Mucosa of gallbladder (tissue), 1 donor: ENCODE results near the gene PCDH9. TPM values are rescaled to one million over a fixed set of nuclear protein-coding genes. Genes with fewer than 3 reads are reported as not detected.

Experiments
- DNase-seq: peaks from one replicate; pipeline ENCODE4 v3.0.0-alpha.2; 2020; ENCODE audit warnings: low spot score
- total RNA-seq: library from RNA; stranded (reverse); gene quantifications from one replicate; pipeline ENCODE4 v1.2.1, GENCODE V29; 2021
- donor health status: DM: no; HTN: no; CAD: no.

PCDH9 gene
- total RNA-seq, 1 donor from 2014 or later, result 9.0 TPM

DNA sequence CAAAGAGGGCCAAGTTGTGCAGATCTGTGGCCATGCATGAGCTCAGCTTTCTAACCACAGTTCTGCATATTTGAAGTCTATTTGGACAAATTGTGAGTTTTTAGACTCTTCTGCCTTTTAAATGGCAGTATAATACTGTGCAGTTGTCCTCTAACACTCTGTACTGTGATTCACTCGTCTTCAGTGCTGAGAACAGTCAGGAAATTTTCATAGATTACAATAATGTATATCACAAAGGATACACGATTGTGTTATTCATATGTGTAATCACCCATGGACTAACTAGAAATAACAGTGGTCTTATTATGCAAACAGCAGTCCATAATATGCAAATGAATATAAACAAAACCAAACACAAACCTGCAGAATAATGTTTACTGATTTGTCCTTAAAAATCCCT, 259.1 kb downstream of the PCDH9 start:
- no peak for DNase-seq

- DNase-seq, result no peak
These were observed 260.8 kb downstream of the PCDH9 start for GRCh38 chr13:66969291-66969690.

DNA sequence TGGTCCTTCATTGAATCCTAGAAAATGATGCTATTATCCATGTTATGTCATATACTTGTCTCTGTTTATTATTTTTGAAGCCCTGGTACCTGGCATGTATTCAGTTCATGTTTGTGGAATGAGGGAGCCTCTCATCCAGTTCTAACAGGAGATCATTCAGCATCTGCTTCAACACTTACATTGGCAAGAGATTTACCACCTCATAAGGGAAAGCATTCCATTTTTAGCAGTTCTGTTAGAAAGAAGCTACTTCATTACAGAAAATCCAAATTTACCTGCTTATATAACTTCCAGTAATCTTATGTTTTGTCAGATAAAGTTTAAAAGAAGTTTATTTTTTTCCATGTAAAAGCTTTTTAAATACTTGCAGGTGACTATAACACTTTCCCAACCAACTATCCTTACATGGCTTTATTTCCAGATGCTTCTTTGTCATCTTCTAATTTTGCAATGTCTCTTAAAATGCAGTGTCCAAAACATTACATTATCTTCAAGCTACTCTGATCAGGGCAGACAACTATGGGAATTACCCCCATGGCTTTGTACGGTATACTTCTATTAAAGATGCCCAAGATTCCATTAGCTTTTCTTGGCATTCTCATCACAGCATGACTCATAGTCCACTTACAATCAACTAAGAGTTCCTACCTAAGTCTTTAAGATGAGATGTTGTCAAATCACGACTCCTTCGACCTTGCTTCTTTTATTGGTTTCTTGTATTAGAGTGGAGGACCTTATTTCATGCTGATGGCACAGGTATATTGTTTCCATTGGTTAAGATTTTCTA, 262.1 kb downstream of the PCDH9 start:
- no peak for DNase-seq

DNA sequence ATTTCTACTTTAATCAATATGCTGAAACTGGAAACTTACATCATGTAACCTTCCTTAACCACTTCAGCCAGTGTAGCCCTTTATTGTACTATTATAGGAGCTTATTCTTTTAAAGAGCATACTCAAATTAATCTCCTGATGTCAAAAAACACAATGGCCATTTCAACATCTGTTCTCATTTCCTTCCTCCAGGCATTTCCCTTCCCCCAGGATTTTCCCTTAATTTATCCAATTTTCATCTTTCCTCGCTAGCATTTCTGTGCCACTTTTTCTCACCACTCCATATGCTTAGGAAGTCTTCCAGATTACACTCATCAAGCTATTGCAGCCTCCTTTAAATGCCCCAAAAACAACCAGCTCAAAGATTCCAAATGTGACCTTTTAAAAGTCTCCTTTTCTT, 265.0 kb downstream of the PCDH9 start:
- no peak for DNase-seq

DNA sequence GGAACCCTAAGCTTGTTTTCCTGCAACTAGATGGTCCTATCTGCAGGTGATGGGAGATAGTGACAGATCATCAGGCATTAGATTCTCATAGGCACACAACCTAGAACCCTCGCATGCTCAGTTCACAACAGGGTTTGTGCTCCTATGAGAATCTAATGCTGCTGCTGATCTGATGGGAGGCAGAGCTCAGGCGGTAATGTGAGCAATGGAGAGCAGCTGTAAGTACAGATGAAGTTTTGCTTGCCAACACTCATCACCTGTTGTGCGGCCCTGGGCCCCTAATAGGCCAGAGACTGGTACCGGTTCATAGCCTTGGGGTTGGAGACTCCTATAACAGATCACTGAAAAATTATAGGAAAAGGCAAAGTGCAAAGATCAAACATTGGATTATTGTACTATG, 267.2 kb downstream of the PCDH9 start:
- no peak for DNase-seq

GRCh38 chr13:66958611-66959010, 271.5 kb downstream of the PCDH9 start:
- no peak for DNase-seq

DNA sequence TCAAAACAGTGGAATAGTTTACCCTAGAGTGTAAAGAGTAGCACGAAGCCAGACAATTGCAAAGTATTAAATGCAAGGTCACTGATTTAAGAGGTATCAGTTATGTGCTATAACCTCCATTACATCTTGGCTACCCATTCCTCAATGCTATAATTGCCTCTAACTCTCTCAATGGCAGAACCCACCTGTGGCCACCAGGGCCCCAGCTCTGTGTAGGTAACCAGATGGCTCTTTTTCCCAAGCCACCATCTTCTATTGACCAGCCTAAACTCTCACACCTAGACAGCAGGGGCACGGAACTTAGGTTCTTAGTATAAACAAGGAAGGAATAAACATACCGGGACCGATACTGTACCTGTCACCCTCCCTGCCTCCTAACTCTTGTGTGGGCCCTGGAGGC, 277.6 kb downstream of the PCDH9 start:
- no peak for DNase-seq

DNA sequence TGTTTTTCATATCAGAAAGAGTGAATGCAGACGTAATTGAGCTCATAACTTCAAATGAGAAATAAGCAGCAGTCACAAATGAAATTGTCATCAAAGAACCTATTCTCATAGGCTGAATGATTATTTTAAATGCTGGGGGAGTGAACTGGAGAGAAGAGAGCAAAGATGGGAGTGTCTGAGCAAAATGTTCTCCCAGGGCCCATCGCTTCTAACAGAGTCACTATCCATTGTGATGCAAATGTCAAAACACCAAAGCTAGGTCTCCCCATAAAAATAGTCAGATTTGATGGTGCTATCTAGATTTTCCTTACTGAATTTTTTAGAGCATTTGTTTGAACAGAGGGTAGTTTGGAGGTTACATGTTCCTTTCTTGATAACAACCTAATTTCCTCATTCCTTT, 278.7 kb downstream of the PCDH9 start:
- DNase-seq, result no peak

DNA sequence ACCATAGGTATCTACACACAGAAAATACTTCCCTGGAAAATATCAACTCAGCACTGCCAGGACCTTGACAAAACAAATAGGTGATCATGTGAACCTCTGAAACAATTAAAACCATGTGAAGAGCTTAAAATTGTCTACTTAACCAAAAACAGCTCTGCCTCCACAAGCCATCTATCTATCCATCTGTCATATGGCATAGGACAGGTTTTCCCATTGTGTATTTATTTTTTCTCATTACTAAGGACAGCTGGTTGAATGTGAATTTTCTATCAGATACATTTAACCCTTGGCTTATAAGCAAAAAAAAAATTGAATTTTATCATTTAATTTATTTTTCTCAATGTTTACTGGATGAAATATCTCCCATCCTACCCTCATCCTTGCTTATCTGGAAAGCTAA, 279.5 kb downstream of the PCDH9 start:
- no peak for DNase-seq

GRCh38 chr13:66948910-66949309, 281.2 kb downstream of the PCDH9 start:
- DNase-seq, result no peak

- no peak for DNase-seq
These were observed 286.6 kb downstream of the PCDH9 start for GRCh38 chr13:66943530-66943929.

DNA sequence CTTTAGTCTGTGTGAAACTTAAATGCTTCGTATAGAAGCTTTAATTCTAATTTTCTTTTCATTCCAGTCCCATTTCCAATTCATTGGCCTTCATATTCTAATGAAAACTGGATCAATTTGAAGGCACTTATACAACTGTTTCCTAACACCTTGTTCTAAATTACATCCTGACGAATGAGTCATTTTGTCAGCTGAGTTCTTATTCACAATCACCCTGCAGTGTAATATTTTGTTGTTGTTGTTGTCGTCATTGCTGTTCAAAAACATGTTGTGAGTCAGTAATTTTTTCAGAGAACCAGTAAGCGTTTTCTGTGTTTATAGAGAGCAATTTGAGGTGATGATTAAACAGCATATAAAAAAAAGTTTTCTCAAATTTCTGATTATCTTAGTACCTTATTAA, 290.0 kb downstream of the PCDH9 start:
- no peak for DNase-seq

DNA sequence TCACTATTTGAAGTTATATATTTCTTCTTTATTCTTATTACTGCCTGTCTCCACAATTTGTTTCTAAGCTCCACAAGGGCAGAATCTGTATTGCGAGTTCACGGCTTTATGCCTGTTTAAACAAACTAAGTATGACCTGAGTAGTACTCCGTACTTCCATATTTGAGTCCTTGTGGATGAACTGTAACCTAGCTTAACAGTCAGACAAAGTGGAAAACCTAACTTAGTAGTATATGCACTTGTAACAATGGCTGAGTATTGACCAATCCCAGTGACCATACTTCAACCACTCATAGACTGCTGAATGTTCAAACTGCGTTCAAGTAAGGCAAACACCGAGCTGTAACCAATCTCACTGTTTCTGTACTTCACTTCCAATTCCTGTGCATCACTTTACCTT, 292.7 kb downstream of the PCDH9 start:
- DNase-seq, result no peak

GRCh38 chr13:66933994-66934393, 296.1 kb downstream of the PCDH9 start:
- DNase-seq, result no peak

GRCh38 chr13:66933527-66933926, 296.6 kb downstream of the PCDH9 start:
- no peak for DNase-seq

- no peak for DNase-seq
These were observed 302.6 kb downstream of the PCDH9 start for GRCh38 chr13:66927562-66927961.

GRCh38 chr13:66926851-66927524, 303.1 kb downstream of the PCDH9 start:
- no peak for DNase-seq

- no peak for DNase-seq
These were observed 303.8 kb downstream of the PCDH9 start for GRCh38 chr13:66926200-66926850.

- DNase-seq, result no peak
These were observed 307.7 kb downstream of the PCDH9 start for GRCh38 chr13:66922444-66922843.

DNA sequence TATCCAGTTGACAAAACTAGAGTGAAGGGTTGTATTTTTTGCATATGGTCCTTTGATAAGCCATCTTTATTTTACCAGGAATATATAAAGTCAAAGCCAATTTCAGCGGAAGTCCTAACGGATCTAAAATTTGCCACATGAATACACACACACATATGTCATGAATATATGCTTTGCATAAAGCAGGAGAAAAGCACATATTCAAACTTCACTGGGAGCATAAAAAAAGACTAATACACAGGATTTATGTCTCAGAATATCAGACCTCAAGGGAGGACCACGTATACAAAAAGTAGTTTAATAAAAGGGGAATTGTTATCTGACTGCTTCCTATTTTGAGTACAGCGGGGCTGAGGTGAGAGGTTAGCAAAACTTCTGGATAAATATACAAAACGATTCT, 308.7 kb downstream of the PCDH9 start:
- DNase-seq, result no peak

- no peak for DNase-seq
These were observed 314.4 kb downstream of the PCDH9 start for GRCh38 chr13:66915596-66916185.

GRCh38 chr13:66914155-66914554, 316.0 kb downstream of the PCDH9 start:
- DNase-seq, result no peak
